Measurements from ENCODE around the gene LRRC58.

- TF ChIP-seq REST (IDR thresholded peaks at IDR 0.05; ENCODE audit: insufficient read depth in 1 of 2, low read depth in 2 of 2, low read length in 2 of 2) (no peak), SIN3A (IDR thresholded peaks at IDR 0.05; ENCODE audit: borderline replicate concordance, insufficient read depth, low read length) (no peak), POLR2AphosphoS5 (IDR thresholded peaks at IDR 0.05; ENCODE audit: low read depth, low read length) (no peak), TAF1 (IDR thresholded peaks at IDR 0.05; ENCODE audit: borderline replicate concordance, insufficient read depth, low read length) (no peak)
Observed at GRCh38 chr3:120350401-120350941, 1.3 kb upstream of the LRRC58 start.
